ENCODE data around the gene TRIM5.
"Not testable (repeated sequence)": the region's sequence is repeated elsewhere in the genome, so short reads cannot be mapped to it uniquely, and the experiment has no call there.

TRIM5 gene, protein sequence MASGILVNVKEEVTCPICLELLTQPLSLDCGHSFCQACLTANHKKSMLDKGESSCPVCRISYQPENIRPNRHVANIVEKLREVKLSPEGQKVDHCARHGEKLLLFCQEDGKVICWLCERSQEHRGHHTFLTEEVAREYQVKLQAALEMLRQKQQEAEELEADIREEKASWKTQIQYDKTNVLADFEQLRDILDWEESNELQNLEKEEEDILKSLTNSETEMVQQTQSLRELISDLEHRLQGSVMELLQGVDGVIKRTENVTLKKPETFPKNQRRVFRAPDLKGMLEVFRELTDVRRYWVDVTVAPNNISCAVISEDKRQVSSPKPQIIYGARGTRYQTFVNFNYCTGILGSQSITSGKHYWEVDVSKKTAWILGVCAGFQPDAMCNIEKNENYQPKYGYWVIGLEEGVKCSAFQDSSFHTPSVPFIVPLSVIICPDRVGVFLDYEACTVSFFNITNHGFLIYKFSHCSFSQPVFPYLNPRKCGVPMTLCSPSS

DNA sequence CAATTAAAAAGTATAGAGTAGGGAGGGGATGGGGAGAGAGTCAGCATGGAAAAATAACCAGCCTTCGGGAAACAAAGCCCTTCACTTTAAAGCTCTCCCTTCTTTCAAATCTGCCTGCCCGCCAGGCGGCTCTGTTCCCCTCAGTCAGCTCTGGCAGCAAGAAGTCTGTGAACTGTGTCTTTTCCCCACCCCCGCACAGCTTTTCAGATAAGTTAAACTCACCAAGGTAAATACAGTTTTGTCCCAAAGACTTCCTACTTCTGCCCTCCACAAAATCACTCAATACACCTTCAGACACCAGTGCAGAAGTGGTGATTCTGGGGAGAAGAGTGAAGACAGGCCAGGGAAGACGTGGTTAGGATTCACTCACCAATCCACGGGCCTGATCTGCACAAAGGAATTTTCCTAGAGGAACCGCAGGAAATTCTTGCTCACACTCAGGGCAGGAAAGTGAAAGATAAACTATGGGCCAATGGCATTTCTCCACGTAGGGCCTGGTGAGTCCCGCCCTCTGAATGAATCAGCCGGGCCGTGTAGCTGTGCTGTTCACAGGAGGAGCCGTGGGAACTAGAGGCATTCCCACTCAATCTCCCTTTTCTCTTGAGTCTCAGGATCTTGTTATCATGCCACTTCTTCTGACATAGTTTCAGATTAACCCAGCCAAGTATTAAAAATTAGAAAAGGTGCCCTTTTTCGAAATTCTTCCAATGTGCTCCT lies at the start of gene TRIM5:
Gene TRIM5, minus strand, starts transcription at position 429 of the 717 bp plus-strand sequence. CDS start 4,897 bp downstream, outside the sequence.
- peak; percentile 61 for DNase-seq (ENCODE audit: low read depth)

DNA sequence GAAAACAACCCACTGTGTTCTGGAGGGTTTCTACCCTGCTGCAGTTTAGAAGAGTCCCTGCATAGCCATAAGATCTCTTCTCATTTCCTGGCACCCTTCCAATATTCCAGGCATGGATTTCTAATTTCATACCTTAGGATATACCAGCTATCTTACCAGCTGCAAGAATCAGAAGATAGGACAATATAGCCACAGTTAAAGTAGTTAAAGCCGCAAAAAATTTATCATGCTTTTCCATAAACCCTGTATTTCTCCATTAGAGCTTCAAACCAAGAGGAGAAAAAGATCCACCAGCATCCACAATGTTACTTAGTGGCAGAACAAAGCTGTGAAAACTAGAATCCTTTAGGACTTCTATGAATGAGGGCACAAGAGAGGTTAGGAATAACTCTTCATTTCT lies 42.8 kb upstream of the TRIM5 start:
- no peak for DNase-seq (ENCODE audit: low read depth)

DNA sequence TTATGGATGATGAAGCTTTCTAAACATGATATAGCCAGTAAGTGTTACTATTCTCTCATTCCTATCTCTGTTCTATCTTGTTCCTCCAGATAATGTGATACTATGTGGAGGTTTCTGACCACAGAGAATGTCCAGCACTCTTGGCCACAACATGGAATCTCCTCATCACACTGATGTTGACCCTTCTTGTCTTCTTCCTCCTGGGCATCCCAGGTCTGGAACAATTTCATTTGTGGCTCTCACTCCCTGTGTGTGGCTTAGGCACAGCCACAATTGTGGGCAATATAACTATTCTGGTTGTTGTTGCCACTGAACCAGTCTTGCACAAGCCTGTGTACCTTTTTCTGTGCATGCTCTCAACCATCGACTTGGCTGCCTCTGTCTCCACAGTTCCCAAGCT lies 41.5 kb upstream of the TRIM5 start:
- no peak for DNase-seq (ENCODE audit: low read depth)

DNA sequence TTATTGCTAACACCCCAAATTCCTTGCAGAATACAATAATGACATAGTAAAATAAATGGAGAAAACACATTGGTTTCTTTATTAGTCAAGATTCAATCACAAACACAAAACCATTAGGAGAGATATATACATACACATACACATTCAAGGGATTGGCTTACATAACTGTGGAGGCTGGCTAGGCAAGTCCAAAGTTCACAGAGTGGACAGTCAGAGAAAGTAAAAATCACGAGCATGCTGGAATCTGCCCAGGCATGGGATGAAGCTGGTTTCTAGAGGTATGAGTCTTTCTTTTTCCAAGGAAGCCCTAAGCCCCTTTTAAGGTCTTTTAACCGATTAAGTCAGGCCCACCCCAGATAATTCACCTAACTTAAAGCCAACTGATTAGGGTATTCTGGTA lies 37.7 kb upstream of the TRIM5 start:
- no peak for DNase-seq (ENCODE audit: low read depth)

DNA sequence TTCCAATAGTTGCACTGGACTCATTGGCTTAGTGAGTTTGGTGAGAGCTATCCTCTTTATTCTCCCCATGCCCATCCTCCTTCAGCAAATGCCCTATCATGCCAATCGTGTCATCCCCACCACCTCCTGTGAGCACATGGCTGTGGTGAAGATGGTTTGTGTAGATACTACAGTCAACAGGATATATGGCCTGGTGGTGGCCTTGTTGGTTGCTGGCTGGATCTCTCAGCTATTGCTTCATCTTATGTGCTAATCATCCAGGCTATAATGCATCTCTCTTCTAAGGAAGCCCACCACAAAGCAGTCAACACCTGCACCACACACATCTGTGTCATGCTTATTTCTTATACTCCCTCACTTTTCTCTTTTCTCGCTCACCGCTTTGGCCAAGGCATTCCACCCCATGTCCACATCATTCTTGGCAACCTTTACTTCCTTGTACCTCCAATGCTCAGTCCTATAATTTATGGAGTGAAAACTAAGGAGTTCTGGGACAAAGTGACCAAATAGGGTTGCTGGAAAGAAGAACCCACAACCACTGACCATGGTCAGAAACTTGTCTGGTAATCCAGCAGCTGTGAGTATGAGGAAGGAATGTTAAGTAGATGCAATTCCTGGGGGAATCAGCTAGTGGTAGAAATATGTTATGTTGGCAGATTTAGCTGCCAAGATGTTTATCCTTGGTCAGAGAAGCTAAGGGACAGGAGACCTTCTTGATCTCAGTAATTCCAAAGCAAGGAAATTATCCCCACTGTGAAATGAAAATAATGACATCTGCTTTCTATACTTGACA lies 35.0 kb upstream of the TRIM5 start:
- DNase-seq (ENCODE audit: low read depth): no peak

DNA sequence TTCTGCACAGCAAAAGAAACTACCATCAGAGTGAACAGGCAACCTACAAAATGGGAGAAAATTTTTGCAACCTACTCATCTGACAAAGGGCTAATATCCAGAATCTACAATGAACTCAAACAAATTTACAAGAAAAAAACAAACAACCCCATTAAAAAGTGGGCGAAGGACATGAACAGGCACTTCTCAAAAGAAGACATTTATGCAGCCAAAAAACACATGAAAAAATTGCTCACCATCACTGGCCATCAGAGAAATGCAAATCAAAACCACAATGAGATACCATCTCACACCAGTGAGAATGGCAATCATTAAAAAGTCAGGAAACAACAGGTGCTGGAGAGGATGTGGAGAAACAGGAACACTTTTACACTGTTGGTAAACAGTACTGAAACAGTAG lies 31.6 kb upstream of the TRIM5 start:
- not testable (repeated sequence) for DNase-seq (ENCODE audit: low read depth)

DNA sequence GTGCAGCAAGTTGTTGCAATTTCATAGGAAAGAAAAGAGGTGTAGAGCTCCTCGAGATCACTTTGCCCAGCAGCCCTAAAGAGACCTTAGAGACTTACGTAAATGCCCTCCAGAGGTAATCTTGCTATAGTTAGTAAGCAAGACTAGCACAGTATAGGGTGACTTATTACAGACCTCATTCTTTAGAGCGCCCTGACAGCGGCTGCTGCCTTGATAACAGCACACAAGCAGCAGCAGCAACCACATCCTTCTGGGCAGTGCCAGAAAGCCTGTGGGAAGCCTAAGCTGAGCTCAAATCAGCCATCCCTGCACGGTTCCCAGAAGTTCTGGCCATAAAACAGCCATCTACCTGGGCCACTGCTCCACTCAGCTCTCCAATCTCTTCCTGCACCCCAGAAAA lies 28.8 kb upstream of the TRIM5 start:
- no peak for DNase-seq (ENCODE audit: low read depth)

DNA sequence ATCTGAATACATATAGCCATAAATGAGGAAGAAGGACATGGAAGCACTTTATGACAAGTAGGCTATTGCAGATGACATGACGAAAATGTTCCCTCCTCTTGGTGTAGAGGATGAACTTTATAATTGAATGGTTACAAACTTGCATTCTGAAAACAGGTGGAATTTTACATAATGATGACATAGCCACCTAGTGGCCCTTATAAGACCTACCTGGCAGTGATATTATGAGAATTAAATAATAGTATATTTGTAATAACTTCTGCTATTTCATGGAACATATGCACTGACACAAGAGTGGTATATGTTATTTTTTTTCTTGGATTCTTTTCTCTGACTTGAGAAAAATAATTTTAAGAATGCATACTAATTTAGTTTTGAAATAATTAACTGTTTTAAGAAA lies 27.6 kb upstream of the TRIM5 start:
- DNase-seq (ENCODE audit: low read depth): no peak

DNA sequence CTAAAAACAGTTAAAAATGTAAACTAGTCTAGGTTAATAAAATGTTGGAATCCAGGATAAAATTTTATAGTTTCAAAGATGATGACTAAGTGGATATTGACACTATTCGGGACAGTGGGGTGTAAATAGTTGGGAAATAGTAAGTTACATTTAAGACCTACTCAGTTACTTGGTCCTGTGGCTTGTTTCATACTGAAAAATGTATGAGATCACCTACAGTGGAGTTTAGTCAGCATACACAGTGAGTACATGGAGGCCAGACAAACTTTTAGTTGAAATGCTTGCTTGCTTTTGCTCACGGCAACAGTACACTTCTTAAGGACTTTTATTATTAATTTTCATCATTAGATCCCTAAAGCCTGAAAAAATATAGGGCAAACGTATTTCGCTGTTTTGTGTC lies 20.8 kb upstream of the TRIM5 start:
- DNase-seq (ENCODE audit: low read depth): no peak

DNA sequence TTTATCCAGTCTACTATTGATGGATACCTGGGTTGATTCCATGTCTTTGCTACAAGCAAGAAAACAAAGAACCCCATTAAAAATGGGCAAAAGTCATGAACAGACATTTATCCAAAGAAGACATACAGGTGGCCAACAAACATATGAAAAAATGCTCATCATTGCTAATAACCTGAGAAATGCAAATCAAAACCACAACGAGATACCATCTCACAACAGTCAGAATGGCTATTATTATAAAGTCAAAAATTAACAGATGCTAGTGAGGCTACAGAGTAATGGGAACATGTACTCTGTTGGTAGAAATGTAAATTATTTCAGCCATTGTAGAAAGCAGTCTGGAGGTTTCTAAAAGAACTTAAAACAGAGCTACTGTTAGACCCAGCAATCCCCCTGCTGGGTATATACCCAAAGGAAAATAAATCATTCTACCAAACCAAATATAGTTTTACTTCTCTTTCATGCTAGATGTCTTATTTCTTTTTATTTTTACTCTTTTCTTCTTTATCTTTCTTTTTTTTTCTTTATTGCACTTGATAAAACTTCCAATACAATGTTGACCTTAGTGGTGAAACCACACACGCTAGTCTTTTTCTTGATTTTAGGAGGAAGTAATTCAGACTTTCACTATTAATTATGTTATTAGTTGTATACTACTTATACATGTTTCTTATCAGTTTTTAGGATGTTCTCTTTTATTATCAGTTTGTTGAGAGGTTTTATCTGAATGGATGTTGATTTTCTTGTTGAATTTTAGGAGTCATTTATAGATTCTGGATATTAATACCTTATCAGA lies 19.1 kb upstream of the TRIM5 start:
- no peak for DNase-seq (ENCODE audit: low read depth)

DNA sequence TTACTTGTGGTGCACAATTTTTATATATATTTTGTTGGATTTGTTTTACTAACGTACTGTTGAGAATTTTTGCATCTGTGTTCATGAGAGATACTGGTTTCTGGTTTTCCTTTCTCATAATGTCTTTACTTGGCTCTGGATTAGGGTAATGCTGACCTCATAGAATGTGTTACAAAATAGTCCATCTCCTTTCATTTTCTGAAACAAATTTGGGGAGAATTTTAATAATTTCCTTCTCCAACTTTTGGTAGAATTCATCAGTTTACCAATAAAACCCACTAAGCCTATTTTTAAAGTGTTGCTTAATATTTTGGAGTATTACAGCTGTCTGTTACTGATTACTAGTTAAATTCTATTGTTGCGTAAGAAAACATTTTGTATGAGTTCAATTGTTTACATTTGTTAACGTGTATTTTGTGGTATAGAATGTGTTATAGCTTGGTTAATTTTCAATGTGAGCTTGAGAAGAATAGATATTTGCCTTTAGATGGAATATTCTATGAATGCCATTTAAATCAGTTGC lies 16.2 kb upstream of the TRIM5 start:
- no peak for DNase-seq (ENCODE audit: low read depth)

DNA sequence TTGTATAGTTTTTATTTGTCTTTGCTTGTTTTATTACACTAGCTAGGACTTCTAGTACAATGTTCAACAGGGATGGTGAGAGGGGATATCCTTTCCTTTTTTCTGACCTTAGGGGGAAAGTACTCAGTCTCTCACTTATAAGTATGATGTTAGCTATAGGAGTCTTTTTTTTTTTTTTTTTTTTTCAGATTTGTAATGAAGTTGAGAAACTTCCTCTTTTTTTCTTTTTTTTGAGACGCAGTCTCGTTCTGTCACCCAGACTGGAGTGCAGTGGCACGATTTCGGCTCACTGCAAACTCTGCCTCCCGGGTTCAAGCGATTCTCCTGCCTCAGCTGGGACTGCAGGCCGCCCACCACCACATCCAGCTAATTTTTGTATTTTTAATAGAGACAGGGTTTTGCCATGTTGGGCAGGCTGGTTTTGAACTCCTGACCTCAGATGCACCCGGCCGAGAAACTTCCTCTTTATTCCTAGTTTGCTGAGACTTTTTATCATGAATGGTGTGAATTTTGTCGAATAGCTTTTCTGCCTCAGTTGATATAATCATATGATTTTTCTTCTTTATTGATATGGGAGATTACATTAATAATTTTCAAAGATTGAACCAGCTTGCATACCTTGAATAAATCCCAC lies 15.7 kb upstream of the TRIM5 start:
- DNase-seq (ENCODE audit: low read depth): no peak

DNA sequence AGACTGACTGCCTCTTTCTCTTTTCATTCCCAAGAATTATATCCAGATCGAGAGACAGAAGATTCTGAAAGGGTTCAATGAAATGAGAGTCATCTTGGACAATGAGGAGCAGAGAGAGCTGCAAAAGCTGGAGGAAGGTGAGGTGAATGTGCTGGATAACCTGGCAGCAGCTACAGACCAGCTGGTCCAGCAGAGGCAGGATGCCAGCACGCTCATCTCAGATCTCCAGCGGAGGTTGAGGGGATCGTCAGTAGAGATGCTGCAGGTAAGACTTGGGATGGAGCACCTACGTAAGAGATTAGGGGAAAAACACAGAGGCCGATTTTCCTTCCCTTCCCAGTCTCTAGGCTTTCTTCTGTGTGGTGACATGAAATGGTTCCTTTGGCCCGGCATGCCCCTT lies 13.4 kb upstream of the TRIM5 start:
- DNase-seq (ENCODE audit: low read depth): no peak

DNA sequence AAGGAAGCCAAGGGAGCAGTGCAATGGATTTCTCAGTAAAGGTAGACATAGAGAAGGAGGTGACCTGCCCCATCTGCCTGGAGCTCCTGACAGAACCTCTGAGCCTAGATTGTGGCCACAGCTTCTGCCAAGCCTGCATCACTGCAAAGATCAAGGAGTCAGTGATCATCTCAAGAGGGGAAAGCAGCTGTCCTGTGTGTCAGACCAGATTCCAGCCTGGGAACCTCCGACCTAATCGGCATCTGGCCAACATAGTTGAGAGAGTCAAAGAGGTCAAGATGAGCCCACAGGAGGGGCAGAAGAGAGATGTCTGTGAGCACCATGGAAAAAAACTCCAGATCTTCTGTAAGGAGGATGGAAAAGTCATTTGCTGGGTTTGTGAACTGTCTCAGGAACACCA lies 11.3 kb upstream of the TRIM5 start:
- no peak for DNase-seq (ENCODE audit: low read depth)

DNA sequence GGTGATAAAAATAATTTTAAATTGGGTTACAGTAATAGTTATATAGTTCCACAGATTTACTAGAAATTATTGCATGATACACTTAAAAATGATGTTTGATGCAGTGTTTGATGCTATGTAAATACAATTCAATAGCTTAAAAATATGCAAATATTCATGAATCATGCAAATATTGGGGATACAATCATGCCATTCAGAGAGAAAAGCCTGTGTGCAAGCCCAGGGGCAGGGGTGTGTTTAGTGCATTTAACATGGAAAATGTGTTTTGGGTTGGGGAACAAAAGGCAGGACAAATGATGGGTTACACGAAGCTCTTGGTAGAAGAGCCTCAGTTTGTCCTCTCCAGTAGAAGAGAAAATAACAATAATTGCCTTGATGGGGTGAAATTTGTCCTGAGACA lies 10.7 kb upstream of the TRIM5 start:
- no peak for DNase-seq (ENCODE audit: low read depth)

DNA sequence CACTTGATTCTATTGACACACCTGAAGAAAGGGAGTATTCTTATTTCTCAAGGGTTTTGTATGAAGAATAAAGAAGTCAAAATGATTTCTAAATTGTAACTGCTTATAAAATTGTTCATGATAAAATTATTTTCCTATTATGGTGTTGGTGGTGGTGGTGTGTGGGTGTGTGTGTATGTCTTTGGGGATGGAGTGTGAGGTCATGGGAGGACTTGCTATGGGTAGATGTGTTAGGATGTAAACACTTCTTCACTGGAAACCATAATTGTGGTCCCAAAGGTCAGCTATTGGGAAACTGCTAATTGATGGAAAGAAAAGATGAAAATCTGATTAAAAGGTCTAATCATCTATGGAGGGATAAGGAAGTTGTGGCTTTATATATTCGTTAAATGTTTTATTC lies 9.8 kb upstream of the TRIM5 start:
- no peak for DNase-seq (ENCODE audit: low read depth)

DNA sequence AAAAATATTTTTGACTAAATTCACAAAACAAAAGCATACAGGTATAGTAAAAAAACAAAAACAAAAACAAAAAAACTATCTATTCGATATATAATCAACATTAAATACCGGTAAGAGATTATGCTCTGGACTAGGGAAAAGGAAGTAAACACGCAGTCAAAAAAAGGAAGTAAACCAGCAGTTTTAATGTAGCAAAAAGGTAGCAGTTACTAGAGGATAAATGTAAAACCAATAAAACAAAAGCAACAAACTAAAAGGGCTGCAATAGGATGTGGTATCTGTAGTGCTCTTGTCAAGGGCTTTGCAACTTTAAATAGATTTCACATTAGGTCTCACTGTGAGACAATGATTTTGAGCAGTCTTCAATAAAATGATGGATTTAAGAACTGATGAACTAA lies 7.1 kb upstream of the TRIM5 start:
- DNase-seq (ENCODE audit: low read depth): no peak

DNA sequence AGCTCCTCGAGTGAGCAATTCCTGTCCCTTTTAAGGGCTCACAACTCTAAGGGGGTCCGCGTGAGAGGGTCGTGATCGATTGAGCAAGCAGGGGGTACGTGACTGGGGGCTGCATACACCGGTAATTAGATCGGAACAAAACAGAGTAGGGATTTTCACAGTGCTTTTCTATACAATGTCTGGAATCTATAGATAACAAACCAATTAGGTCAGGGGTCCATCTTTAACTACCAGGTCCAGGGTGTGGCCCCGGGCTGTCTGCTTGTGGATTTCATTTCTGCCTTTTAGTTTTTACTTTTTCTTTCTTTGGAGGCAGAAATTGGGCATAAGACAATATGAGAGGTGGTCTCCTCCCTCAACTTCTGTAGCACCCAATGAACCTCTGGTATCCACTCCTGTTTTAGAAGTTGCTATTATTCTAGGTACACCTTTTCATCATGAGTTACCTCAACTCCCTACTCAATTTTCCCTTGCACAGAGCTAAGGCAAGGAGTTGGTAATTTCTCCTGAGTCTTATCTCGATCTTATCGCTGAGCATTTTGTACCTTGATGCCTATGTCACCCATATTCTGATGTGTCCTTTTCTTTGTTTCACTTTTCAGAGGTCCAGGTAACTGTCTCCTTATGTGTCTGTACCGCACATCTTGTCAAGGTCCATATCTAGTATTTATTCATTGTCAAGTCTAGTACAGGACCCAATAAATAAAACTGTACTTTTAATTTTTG lies 6.5 kb upstream of the TRIM5 start:
- not testable (repeated sequence) for DNase-seq (ENCODE audit: low read depth)

DNA sequence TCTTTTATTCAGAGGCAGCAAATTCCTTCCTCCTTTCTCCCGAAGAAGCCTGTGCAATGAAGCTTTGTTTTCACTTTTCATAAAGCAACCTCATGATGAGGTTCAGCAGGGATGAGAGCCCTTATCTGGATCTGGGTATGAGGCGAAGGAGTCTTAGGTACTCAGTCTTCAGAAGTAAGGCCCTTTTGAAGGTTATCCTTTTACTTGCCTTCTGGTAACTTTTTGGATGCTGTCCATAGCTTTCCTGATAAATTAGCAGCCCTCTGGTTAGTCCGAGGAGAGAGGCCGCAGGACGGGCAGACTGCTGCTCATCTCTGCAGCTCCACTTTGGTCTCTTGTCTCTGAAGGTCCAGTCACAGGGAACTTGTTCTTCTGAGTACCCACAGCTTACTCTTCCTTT lies 5.9 kb upstream of the TRIM5 start:
- no peak for DNase-seq (ENCODE audit: low read depth)

DNA sequence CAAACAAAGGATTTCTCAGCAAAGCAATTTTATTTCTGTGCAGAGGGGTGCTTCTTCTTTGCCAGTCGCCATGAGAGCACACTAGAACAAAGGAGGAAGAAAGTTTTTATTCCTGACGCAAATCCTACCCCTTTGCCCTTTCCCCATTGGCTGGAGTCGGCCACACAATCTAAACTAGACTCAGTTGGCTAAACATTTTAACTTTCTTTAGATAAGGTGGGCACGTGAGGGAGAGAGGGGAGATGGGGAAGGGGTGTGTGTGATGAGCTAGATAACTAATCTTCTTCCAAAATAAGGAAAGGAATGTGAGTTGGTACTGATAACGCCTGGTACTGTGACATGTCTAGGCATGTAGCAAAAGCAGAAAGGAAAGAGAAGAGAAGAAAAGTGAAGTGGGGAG lies 5.3 kb upstream of the TRIM5 start:
- DNase-seq (ENCODE audit: low read depth): no peak

Measured in activated T-cell treated with anti-CD3 and anti-CD28 coated beads for 1 hour (primary cell).